ENCODE data around the gene DDAH1.

DDAH1 gene

GRCh38 chr1:85440612-85441011, 24.3 kb downstream of the DDAH1 start:
- no peak for DNase-seq (ENCODE audit: low read depth in 2 of 2)

DNA sequence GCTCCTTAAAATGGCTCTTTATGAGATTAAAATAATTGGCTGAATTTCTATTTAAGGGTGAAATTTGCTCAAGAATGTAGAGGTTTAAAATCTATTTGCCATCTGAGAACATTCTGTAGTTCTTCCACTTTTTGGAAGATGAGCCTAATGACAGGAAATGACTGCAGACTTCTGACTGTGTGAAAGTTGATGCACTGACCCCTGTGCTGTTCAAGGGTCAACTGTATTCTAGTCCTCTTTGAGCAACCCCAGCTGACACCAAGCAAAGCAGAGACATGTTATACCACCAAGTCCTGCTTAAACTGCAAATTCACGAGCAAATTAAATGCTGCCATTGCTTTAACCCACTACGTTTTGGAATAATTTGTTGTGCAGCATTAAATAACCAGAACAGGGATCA, 26.6 kb downstream of the DDAH1 start:
- DNase-seq (ENCODE audit: low read depth in 2 of 2): no peak

- no peak for DNase-seq (ENCODE audit: low read depth in 2 of 2)
Observed at GRCh38 chr1:85437139-85437538, 27.8 kb downstream of the DDAH1 start.

DNA sequence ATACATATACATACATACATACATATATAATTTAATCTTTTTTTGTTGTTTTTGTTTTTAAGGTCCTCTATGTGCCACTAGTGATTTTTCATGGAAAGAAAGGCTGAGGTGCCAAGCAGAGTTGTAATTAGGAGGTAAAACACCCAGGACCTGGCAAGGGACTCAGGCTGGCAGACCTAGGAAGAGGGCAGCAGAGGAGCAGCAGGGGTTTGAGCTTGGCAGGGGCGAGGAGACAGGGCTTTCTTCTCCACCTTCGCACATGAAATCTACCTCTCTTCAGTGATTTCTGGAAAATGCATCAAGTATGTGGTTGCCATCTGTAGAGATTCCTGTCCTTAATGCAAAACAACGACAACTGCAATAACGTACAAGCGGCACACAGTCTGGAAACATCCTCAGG, 31.9 kb downstream of the DDAH1 start:
- DNase-seq (ENCODE audit: low read depth in 2 of 2): no peak

- no peak for DNase-seq (ENCODE audit: low read depth in 2 of 2)
Observed at GRCh38 chr1:85428471-85429089, 36.4 kb downstream of the DDAH1 start.

DNA sequence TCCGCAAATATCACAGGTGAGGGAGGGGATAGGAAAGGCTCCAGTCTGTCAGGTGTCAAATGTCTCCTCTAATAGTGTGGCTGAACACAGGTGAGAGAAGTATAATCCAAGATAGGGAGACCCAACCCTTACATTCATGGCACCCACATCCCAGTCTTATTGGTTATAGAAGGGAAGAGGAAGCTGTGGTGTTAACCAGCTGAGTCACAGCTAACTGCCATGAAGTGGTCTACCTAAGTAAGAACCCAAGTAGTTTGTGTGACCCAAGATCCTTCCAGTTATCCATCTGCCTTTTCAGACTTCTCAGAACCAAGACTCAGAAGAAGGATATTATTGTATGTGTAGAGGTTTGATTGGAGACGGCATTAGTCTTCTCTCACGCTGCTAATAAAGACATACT, 37.1 kb downstream of the DDAH1 start:
- no peak for DNase-seq (ENCODE audit: low read depth in 2 of 2)

DNA sequence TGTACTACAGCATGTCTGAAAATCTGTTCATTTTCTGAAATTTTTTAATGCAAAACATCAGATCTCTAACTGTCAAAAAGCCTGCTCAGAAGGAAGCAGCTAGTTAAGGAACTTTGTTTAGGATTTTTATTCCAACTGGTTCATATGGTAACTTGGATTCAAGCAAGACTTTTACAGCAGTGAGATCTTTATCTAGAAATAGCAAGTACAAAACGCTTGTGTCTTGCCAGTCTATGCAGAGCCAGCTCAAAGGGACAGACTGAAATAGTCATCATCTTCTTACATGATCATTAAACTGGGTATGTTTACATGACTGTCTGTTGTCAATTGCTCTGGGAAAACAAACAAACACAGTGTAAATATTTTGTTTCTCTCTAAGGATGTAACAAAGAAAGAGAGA, 37.6 kb downstream of the DDAH1 start:
- no peak for DNase-seq (ENCODE audit: low read depth in 2 of 2)

- no peak for DNase-seq (ENCODE audit: low read depth in 2 of 2)
Observed at GRCh38 chr1:85421179-85421578, 43.8 kb downstream of the DDAH1 start.

- DNase-seq (ENCODE audit: low read depth in 2 of 2): no peak
Observed at GRCh38 chr1:85420199-85420598, 44.8 kb downstream of the DDAH1 start.

DNA sequence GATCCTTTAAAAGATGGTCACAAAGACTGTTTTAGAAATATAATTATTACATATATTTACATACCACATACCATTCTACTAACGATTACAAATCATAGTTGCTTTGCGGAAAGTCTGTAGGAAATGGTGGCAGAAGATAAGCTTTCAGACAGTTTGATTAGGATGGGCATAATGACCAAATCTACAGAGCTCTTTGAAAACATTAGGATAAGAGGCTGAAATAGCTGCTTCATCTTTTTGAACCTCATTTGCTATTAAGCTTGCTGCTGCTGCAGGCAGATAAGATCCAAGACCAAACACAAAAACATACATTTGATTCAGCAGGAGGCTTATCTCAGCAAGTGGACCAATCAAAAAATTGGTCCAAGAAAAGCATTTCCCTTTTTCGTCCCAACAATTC, 47.1 kb downstream of the DDAH1 start:
- DNase-seq (ENCODE audit: low read depth in 2 of 2): no peak

DNA sequence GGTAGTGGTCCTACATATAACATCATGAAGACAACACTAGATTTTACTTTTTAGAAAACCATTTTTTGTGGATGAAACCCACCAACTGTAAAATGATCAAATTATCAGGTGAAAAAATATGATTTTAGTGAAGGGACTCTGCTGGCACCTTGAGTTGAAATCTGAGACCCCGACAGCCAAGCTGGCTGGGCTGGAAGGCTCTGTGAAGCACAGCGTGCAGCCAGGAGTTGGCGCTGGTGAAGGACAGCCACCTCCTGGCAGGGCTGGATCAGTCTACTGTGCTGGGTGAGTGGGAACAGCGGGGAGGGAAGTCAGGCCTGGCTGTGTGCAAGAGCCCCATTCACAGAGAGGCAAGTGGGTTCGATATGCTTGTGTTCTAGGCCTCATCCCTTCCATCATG, 47.9 kb downstream of the DDAH1 start:
- DNase-seq (ENCODE audit: low read depth in 2 of 2): no peak

GRCh38 chr1:85413169-85413568, 51.8 kb downstream of the DDAH1 start:
- no peak for DNase-seq (ENCODE audit: low read depth in 2 of 2)

- no peak for DNase-seq (ENCODE audit: low read depth in 2 of 2)
Observed at GRCh38 chr1:85411567-85412305, 53.2 kb downstream of the DDAH1 start.

- DNase-seq (ENCODE audit: low read depth in 2 of 2): no peak
Observed at GRCh38 chr1:85409516-85409915, 55.4 kb downstream of the DDAH1 start.

DNA sequence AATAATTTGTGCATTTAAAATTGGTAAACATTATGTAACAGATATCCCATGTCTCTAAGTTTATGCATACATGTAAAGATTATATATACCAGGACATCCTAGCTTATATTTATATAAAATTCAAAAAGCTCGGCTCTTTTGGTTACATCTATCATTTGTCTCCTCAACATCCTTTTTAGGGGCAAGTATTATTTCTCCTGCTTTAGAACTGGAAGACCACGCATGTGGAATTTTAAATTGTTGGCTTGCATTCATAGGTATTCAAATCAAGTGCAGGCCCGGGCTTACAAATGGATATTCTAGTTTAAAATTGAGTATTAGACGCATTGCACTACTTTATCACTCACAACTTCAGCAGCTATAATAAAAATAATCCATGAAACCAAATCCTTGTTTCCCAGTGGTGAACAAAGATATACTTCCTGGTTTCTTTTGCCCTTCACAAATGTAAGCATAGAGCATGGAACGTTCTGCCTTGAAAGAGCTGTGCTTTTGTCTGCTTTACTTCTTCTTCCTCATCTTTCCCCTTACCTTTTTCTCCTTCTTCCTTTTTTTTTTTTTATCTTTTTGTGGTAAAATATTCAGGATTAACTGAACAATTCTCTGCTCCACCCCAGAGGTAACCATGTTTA, 57.1 kb downstream of the DDAH1 start:
- DNase-seq (ENCODE audit: low read depth in 2 of 2): no peak

DNA sequence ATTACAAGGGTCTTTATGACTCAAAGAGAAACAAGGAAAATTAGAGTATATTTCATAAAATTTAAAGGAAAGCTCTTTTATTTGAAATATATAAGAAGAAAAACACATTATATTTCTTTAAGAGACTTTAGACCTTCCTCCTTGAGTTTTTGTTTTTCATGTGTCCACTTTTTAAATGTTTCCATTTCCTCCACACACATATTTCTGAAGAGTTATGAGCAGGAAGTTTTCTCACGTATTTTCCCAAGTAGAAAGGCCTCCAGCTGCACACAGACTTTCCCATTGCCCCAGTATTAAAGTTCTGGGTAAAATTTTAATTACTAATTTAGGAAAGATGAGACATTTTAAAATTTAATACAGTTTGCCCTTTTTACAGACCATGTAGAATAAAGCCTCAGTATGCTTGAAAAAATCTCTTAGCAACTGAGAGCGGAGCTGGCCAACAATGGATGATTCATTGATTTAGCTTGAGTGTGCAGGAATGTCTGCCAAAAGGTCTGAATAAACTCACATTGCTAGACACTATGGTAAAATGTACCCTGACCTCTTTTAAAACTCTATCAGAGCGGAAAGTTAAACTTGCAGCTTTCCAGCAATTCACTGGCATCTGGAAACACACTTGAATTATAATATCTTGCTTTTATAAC, 57.9 kb downstream of the DDAH1 start:
- DNase-seq (ENCODE audit: low read depth in 2 of 2): no peak

DNA sequence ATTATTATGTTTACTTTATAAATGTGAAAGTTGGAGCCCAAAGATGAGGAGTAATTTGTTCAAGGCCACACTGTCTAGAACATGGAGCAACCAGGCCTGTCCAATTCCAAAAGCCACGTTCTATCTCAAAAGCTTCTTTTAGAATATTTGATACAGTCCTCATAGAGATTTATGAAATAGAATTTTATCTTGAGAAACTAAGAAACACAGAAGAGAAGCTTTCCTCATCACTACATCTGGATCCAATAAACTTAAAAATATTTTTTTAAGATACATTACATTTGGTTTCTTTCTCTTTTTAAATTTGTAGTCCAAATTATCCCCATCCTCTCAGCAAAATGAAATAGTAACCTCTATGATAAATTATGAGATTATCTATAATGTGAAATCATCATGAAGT, 58.9 kb downstream of the DDAH1 start:
- no peak for DNase-seq (ENCODE audit: low read depth in 2 of 2)

DNA sequence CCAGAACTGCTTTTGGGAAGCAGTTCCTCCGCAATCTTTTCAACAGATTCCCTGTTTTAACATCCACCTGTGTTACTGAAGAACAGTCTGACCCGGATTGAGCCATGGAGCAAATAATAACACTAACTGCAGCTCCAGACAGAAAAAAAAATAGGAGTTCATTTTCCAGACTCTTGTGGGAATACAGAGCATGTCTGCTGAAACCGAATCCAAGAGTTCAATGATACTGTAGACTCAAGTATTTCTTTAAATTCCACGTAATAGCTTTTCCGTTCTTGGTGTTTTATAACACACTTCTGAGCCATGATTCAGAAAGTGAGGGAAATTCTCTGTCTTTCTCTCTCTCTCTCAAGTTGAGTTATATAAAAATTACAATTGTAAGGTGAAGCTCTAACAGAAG, 60.6 kb downstream of the DDAH1 start:
- no peak for DNase-seq (ENCODE audit: low read depth in 2 of 2)

DNA sequence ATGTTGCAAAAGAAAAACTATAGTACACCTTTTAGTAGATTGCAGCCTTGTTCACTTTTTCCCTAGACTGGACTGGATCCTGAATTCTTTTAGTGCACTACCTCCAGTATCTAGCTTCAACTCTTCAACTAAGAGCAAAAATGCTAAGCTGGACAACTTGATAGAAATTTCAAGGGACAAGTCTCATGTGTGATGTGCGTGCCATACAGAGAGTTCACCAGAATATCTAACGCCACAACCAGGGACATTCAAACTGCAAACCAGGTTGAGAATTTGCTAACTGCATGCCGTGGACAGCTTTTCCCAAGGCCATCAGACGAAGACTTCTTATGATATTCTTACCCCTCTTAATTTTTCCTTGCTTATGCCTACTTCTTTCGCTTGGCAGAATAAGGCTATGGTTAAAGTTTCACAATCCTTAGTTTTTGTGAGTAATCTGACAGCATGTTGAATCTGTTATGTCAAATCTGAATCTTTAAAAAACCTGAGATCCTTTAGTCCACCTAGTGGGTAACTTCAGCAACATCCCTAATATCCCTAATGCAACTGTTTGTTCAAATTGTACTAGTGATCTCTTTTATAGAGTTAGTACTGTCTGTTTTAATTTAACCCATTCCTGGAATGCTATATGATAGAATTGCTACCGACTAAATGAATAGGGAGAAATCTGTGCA, 66.4 kb downstream of the DDAH1 start:
- DNase-seq (ENCODE audit: low read depth in 2 of 2): no peak

- no peak for DNase-seq (ENCODE audit: low read depth in 2 of 2)
Observed at GRCh38 chr1:85397490-85398032, 67.4 kb downstream of the DDAH1 start.

DNA sequence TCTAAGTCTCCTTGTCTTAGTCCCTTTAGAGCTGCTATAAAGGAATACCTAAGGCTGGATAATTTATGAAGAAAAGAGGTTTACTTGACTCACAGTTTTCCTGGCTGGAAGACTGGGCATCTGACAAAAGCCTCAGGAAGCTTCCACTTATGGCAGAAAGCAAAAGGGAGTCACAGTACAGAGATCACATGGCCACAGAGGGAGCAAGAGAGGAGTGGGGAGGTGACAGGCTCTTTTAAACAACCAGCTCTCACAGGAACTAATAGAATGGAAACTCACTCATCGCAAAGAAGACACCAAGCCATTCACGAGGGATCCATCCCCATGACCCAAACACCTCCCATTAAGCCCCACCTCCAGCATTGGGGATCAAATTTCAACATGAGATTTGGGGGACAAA, 68.8 kb downstream of the DDAH1 start:
- no peak for DNase-seq (ENCODE audit: low read depth in 2 of 2)

GRCh38 chr1:85394130-85394529, 70.8 kb downstream of the DDAH1 start:
- no peak for DNase-seq (ENCODE audit: low read depth in 2 of 2)
